ENCODE measurements around the gene TMEM87B. TPM values are rescaled to one million over a fixed set of nuclear protein-coding genes. Genes with fewer than 3 reads are reported as not detected.

The TMEM87B gene
- total and polyA plus RNA-seq, 2 of the 4 experiments (the other 2 are of a cell fraction): 6.3 to 12.5 TPM

- WGBS, 2 experiments (ENCODE audit: extremely low coverage in 2 of 2, insufficient read length in 1 of 2): 100% methylated on average over 3 of the region's 11 CpGs; no CpG with 5 or more reads in 1 of the 2 experiments
- in situ Hi-C loops (cut with MboI; ENCODE audit: low sequenced_read_pairs): no loop called here
- Histone ChIP-seq H4K20me1 (ENCODE audit: insufficient read depth, low read length) (no peaks in the 10 kb centered on the region), H3K4ac (ENCODE audit: low read depth, low read length) (no peak overlapping the region), H4K8ac (ENCODE audit: low read depth in 2 of 2, low read length in 2 of 2) (no peak overlapping the region), H2BK15ac (ENCODE audit: low read depth, low read length) (no peak overlapping the region), H3K36me3 (ENCODE audit: control insufficient read depth, insufficient read depth, low read length) (no peaks in the 10 kb centered on the region), H3K23ac (ENCODE audit: low read depth, low read length) (no peak overlapping the region), H2BK20ac (ENCODE audit: low read depth, low read length) (no peak overlapping the region), H4K91ac (ENCODE audit: insufficient read depth, low read depth, low read length) (no peak overlapping the region), H3K9ac (ENCODE audit: low read depth, low read length) (no peak overlapping the region), H2AK5ac (ENCODE audit: low read depth, low read length) (no peak overlapping the region), H3K4me1 (ENCODE audit: control insufficient read depth, insufficient read depth, low read length) (no peaks in the 10 kb centered on the region), H2AFZ (replicated peaks; ENCODE audit: low read length, poor library complexity) (no peak overlapping the region), H3K18ac (ENCODE audit: low read depth, low read length) (no peak overlapping the region), H3K56ac (ENCODE audit: extremely low read depth, insufficient read depth, low read length) (no peak overlapping the region), H3K27ac (ENCODE audit: insufficient read depth, low read length) (no peak overlapping the region), H3K4me2 (ENCODE audit: low read depth, low read length) (no peak overlapping the region), H3K27me3 (ENCODE audit: control insufficient read depth, insufficient read depth, low read length) (no peaks in the 10 kb centered on the region), H3K4me3 (ENCODE audit: insufficient read depth, low read depth, low read length) (no peak overlapping the region), H3K79me1 (ENCODE audit: low read depth in 1 of 2, low read length in 2 of 2) (no peaks in the 10 kb centered on the region; a peak in 1 of 4 replicates), H2BK5ac (ENCODE audit: low read depth, low read length, poor library complexity, severe bottlenecking) (no peak overlapping the region), H3K9me1 (ENCODE audit: insufficient read depth, low read length) (peaks cover 4% of the 10 kb centered on the region; the same call in 1 of the 2 replicates), H3K9me3 (ENCODE audit: control insufficient read depth, insufficient read depth, low read length) (no peaks in the 10 kb centered on the region), H3K14ac (replicated peaks; ENCODE audit: low read depth, low read length) (no peak overlapping the region), H2AK9ac (replicated peaks; ENCODE audit: low read depth, low read length, poor library complexity) (no peak overlapping the region), H2BK120ac (ENCODE audit: low read depth, low read length) (no peak overlapping the region), H4K5ac (ENCODE audit: low read depth, low read length) (no peak overlapping the region)
- DNase-seq (no peak), ATAC-seq (ENCODE audit: low read depth) (no peak)
- ChIA-PET CTCF (no interaction called here), POLR2A (ENCODE audit: unreplicated experiment) (no interaction called here)
- no TSS peak for BruUV-seq (replicated peaks)
- TF ChIP-seq NFE2L2 (IDR thresholded peaks at IDR 0.05; ENCODE audit: low read depth, low read length) (no peak), MXI1 (IDR thresholded peaks at IDR 0.05; ENCODE audit: borderline replicate concordance, low read depth, low read length) (no peak), POLR2A (IDR thresholded peaks at IDR 0.05; ENCODE audit: low read depth, low read length) (no peak), RAD21 (IDR thresholded peaks at IDR 0.05; ENCODE audit: low read length) (no peak), SMC3 (IDR thresholded peaks at IDR 0.05; ENCODE audit: low read depth, low read length) (no peak), FOS (IDR thresholded peaks at IDR 0.05; ENCODE audit: low read depth, low read length) (no peak), ELK1 (IDR thresholded peaks at IDR 0.05; ENCODE audit: borderline replicate concordance, low read depth, low read length) (no peak), RFX5 (IDR thresholded peaks at IDR 0.05; ENCODE audit: low read depth, low read length) (no peak), RCOR1 (IDR thresholded peaks at IDR 0.05; ENCODE audit: insufficient replicate concordance, low read length) (no peak)
- intact Hi-C loops (cut with micrococcal nuclease): no loop called here
- dilution Hi-C loops (cut with HindIII; ENCODE audit: low sequenced_read_pairs, unreplicated experiment): no loop called here
These were observed 109.8 kb downstream of the TMEM87B start for GRCh38 chr2:112164876-112165275.

Measured in IMR-90 (cell line).